Measurements from ENCODE around the gene DYNLRB2. TPM values are rescaled to one million over a fixed set of nuclear protein-coding genes. Genes with fewer than 3 reads are reported as not detected.

The DYNLRB2 gene
- polyA plus RNA-seq, 2 donors, result 0.69 to 1.00 TPM

DNA sequence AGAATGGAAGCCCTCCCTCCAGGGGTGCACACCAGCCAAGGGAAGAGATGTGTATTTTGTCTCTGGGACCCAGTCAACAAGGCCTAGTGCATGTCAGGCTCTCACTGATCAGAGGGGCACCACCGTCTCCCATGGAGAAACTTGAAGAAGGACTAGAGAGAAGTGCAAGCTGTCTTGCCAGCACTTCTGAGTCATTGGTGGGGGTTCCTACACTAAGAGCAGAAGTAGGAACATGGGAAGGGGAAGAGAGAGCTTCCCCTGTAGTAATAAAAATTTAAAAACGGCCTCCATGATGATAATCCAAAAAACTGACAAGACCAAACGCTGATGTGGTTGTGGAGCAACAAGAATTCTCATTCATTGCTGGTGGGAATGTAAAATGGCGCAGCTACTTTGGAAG is 46.3 kb downstream of the DYNLRB2 start:
- Histone ChIP-seq H3K27me3 (ENCODE audit: control insufficient read depth in 1 of 2, insufficient read depth in 2 of 2, low read length in 2 of 2) (no peaks in the 10 kb centered on the region), H3K36me3 (ENCODE audit: control insufficient read depth in 2 of 2, insufficient read depth in 2 of 2, low read length in 1 of 2) (no peaks in the 10 kb centered on the region), H3K27ac (ENCODE audit: low read depth in 2 of 2, low read length in 1 of 2) (no peak overlapping the region), H3K9me3 (ENCODE audit: control insufficient read depth in 2 of 2, insufficient read depth in 1 of 2, low read depth in 1 of 2, low read length in 1 of 2) (no peaks in the 10 kb centered on the region), H3K4me3 (ENCODE audit: low read depth in 1 of 2, low read length in 2 of 2) (no peak overlapping the region), H3K4me1 (ENCODE audit: control insufficient read depth in 2 of 2, insufficient read depth in 2 of 2, low read length in 1 of 2) (peaks cover 0 to 3% of the 10 kb centered on the region in 2 donors)
- WGBS, 2 donors, result 91% methylated on average over 4 of the region's 4 CpGs

DNA sequence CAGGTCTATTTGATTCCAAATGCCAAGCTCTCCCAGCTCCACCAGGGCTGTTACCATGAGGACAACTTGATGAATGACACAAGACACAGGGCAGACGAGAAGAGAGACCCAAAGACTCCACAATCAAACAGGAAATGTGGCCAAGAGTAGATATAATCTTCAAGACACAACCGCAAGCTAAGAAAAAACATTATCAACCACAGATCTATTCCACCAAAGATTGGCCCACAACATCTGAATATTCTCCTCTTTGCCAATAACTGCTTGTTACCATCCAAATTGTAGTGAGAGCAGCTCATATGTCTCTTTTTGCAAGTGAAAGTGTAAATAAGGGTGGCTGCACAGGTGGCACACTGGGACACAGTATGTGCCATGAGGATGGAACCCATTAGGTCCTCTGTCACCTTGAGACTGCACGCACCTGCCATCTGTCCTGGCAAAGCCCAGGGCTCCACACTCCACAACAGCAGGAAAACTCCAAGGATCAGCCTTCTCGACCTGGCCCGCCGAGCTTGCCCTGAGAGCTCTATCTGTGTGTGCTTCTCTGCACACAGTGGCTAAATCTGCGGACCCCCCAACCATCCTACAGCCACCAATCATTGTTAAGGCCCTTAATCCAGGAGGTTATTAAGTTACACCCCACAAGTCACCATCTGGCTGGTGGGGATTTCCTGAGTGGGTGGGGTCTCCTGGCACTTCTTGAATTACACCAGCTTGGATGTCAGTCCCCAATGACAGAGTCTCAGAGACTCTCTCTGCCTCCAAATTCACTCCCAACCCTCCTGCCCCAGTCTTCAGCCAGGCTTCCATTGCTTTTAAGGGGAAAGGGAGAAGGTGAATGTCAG is 50.5 kb downstream of the DYNLRB2 start:
- Histone ChIP-seq H3K27me3 (ENCODE audit: control insufficient read depth in 1 of 2, insufficient read depth in 2 of 2, low read length in 2 of 2) (no peaks in the 10 kb centered on the region), H3K9me3 (ENCODE audit: control insufficient read depth in 2 of 2, insufficient read depth in 1 of 2, low read depth in 1 of 2, low read length in 1 of 2) (no peaks in the 10 kb centered on the region), H3K36me3 (ENCODE audit: control insufficient read depth in 2 of 2, insufficient read depth in 2 of 2, low read length in 1 of 2) (no peaks in the 10 kb centered on the region), H3K27ac (ENCODE audit: low read depth in 2 of 2, low read length in 1 of 2) (no peak overlapping the region), H3K4me3 (ENCODE audit: low read depth in 1 of 2, low read length in 2 of 2) (no peak overlapping the region), H3K4me1 (ENCODE audit: control insufficient read depth in 2 of 2, insufficient read depth in 2 of 2, low read length in 1 of 2) (no peaks in the 10 kb centered on the region)
- 74 to 77% methylated on average over 7 of the region's 7 CpGs for WGBS, 2 donors

DNA sequence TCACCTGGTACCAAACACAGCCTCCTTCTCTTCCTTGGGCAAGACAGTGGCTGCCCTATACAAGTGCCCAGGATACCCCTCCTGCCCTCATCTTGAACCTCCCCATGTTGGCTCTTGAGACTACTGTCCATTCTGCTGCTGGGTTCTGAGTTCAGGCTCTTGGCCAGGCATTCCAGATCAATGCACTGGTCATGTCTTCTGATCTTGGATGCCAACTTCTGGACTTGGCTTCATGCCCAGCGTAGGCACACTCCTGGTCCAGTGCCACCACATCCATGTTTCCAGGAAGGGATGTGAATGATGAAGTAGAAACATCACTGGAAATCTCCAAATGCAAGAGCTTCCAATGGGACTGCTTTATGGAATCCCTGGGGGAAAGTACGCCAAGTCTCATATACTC is 51.5 kb downstream of the DYNLRB2 start:
- H3K27ac ChIP-seq (ENCODE audit: low read depth in 2 of 2, low read length in 1 of 2), result no peak overlapping the region
- H3K27me3 ChIP-seq (ENCODE audit: control insufficient read depth in 1 of 2, insufficient read depth in 2 of 2, low read length in 2 of 2), result no peaks in the 10 kb centered on the region
- no peaks in the 10 kb centered on the region for H3K9me3 ChIP-seq (ENCODE audit: control insufficient read depth in 2 of 2, insufficient read depth in 1 of 2, low read depth in 1 of 2, low read length in 1 of 2)
- no peaks in the 10 kb centered on the region for H3K4me1 ChIP-seq (ENCODE audit: control insufficient read depth in 2 of 2, insufficient read depth in 2 of 2, low read length in 1 of 2)
- 86% methylated on average over 2 of the region's 2 CpGs for WGBS, 2 donors
- no peak overlapping the region for H3K4me3 ChIP-seq (ENCODE audit: low read depth in 1 of 2, low read length in 2 of 2)
- no peaks in the 10 kb centered on the region for H3K36me3 ChIP-seq (ENCODE audit: control insufficient read depth in 2 of 2, insufficient read depth in 2 of 2, low read length in 1 of 2)

DNA sequence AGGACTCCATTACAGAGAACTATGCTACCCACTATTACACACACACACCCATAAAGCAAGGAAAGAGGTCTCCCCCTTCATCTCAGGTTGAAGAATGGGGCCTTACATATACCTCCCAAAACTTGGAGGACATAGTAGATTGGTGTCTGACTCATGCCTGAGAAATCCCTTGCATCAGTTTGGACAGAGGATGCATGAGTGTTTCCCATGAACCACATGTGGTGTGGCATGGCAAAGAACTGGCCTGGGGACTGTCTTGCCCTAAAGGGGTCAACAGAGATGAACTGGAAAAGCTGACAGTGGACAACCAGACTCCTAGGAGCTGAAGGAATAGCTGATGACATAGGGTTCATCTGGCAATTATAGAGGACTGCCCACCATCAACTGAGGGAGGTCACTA is 54.0 kb downstream of the DYNLRB2 start:
- H3K36me3 ChIP-seq (ENCODE audit: control insufficient read depth in 2 of 2, insufficient read depth in 2 of 2, low read length in 1 of 2), result no peaks in the 10 kb centered on the region
- H3K4me3 ChIP-seq (ENCODE audit: low read depth in 1 of 2, low read length in 2 of 2), result no peak overlapping the region
- no peak overlapping the region for H3K27ac ChIP-seq (ENCODE audit: low read depth in 2 of 2, low read length in 1 of 2)
- H3K27me3 ChIP-seq (ENCODE audit: control insufficient read depth in 1 of 2, insufficient read depth in 2 of 2, low read length in 2 of 2), result no peaks in the 10 kb centered on the region
- H3K9me3 ChIP-seq (ENCODE audit: control insufficient read depth in 2 of 2, insufficient read depth in 1 of 2, low read depth in 1 of 2, low read length in 1 of 2), result no peaks in the 10 kb centered on the region
- H3K4me1 ChIP-seq (ENCODE audit: control insufficient read depth in 2 of 2, insufficient read depth in 2 of 2, low read length in 1 of 2), result no peaks in the 10 kb centered on the region

DNA sequence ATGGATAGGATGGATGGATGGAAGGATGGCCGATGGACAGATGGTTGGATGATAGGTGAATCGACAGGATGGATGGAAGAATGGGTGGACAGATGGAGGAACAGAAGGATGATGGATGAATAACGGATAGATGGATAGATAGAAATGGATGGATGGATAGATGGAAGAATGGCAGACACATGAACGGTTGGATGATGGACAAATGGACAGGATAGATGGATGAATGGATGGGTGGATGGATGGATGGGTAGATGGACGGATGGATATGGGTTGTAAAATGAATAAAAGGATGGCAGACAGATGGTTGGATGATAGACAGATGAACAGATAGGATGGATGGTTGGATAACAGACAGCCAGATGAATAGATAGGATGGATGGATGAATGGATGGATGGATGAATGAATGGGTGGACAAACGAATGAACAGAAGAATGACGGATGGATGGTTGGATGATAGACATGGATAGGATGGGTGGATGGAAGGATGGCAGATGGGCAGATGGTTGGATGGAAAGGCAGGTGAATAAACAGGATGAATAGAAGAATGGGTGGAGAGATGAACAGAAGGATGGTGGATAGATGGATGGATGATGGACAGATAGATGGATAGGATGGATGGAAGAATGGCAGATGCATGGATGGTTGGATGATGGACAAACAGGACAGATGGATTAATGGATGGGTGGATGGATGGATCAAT is 55.9 kb downstream of the DYNLRB2 start:
- 87 to 90% methylated on average over 7 of the region's 7 CpGs for WGBS, 2 donors
- H3K27me3 ChIP-seq (ENCODE audit: control insufficient read depth in 1 of 2, insufficient read depth in 2 of 2, low read length in 2 of 2), result no peaks in the 10 kb centered on the region
- H3K9me3 ChIP-seq (ENCODE audit: control insufficient read depth in 2 of 2, insufficient read depth in 1 of 2, low read depth in 1 of 2, low read length in 1 of 2), result no peaks in the 10 kb centered on the region
- no peaks in the 10 kb centered on the region for H3K4me1 ChIP-seq (ENCODE audit: control insufficient read depth in 2 of 2, insufficient read depth in 2 of 2, low read length in 1 of 2)
- no peak overlapping the region for H3K27ac ChIP-seq (ENCODE audit: low read depth in 2 of 2, low read length in 1 of 2)
- no peaks in the 10 kb centered on the region for H3K36me3 ChIP-seq (ENCODE audit: control insufficient read depth in 2 of 2, insufficient read depth in 2 of 2, low read length in 1 of 2)
- H3K4me3 ChIP-seq (ENCODE audit: low read depth in 1 of 2, low read length in 2 of 2), result no peak overlapping the region

DNA sequence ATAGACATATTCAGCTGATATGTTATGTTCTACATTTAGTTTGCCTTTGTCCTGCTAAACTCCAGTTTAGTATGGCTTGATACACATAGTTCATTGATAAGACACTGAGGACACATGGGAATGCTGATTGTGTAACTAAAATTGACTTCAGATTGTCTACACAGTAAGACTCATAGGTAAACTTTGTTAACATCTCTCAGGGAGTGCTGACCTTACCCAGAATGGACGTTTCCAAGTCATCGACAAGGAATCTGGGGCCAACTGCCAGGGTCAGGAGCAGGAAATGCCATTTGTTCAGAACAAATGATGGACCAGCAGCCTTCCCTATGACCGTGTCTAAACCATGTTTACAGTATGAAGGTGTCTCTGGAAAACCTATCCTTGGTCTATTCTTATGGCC is 58.7 kb downstream of the DYNLRB2 start:
- Histone ChIP-seq H3K4me1 (ENCODE audit: control insufficient read depth in 2 of 2, insufficient read depth in 2 of 2, low read length in 1 of 2) (no peaks in the 10 kb centered on the region), H3K9me3 (ENCODE audit: control insufficient read depth in 2 of 2, insufficient read depth in 1 of 2, low read depth in 1 of 2, low read length in 1 of 2) (no peaks in the 10 kb centered on the region), H3K4me3 (ENCODE audit: low read depth in 1 of 2, low read length in 2 of 2) (no peak overlapping the region), H3K27ac (ENCODE audit: low read depth in 2 of 2, low read length in 1 of 2) (no peak overlapping the region), H3K27me3 (ENCODE audit: control insufficient read depth in 1 of 2, insufficient read depth in 2 of 2, low read length in 2 of 2) (no peaks in the 10 kb centered on the region), H3K36me3 (ENCODE audit: control insufficient read depth in 2 of 2, insufficient read depth in 2 of 2, low read length in 1 of 2) (peaks cover 0 to 3% of the 10 kb centered on the region in 2 donors)
- 77 to 81% methylated on average over 3 of the region's 3 CpGs for WGBS, 2 donors
